ENCODE results near the gene UROC1.

DNA sequence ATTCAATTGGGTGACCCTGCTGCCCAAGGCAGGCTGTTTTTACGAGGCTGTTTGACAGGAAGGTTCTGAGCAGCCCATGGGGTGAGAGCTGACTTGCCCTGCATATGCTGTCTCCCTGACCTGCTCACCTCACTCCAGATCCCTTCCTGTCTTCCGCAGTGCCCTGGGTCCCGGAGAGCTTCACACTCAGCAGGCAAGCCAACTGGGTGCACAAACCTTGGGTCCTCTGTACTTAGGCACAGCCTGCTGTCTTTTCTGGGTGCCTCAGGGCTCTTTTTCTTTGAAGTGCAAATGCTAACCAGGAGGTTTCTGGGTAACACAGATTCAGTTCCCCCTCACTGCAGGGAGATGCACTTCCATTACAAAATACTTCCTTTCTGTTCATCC, 74.7 kb downstream of the UROC1 start:
- TF ChIP-seq POLR2A (IDR thresholded peaks at IDR 0.05; ENCODE audit: borderline replicate concordance, extremely low read depth, insufficient read depth, insufficient read length) (no peak), FOSL1 (IDR thresholded peaks at IDR 0.05; ENCODE audit: low read depth) (no peak), CEBPB (IDR thresholded peaks at IDR 0.05; ENCODE audit: low read depth) (no peak), SIN3A (IDR thresholded peaks at IDR 0.05; ENCODE audit: low read depth) (no peak), EZH2 (IDR thresholded peaks at IDR 0.05) (no peak), YY1 (IDR thresholded peaks at IDR 0.05; ENCODE audit: extremely low read depth, insufficient replicate concordance, low read depth, low read length) (no peak), ELF1 (IDR thresholded peaks at IDR 0.05; ENCODE audit: borderline replicate concordance, low read depth) (no peak), TCF7L2 (IDR thresholded peaks at IDR 0.05; ENCODE audit: borderline replicate concordance, extremely low read depth, insufficient read depth, insufficient read length) (no peak), POLR2AphosphoS5 (IDR thresholded peaks at IDR 0.05; ENCODE audit: low read depth, low read length) (no peak), ZNF274 (IDR thresholded peaks at IDR 0.05; ENCODE audit: low read depth, low read length) (no peak)
- TF ChIP-seq, protein P1, sequence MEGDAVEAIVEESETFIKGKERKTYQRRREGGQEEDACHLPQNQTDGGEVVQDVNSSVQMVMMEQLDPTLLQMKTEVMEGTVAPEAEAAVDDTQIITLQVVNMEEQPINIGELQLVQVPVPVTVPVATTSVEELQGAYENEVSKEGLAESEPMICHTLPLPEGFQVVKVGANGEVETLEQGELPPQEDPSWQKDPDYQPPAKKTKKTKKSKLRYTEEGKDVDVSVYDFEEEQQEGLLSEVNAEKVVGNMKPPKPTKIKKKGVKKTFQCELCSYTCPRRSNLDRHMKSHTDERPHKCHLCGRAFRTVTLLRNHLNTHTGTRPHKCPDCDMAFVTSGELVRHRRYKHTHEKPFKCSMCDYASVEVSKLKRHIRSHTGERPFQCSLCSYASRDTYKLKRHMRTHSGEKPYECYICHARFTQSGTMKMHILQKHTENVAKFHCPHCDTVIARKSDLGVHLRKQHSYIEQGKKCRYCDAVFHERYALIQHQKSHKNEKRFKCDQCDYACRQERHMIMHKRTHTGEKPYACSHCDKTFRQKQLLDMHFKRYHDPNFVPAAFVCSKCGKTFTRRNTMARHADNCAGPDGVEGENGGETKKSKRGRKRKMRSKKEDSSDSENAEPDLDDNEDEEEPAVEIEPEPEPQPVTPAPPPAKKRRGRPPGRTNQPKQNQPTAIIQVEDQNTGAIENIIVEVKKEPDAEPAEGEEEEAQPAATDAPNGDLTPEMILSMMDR (IDR thresholded peaks at IDR 0.05 in 2 of 3, conservative IDR thresholded peaks at IDR 0.05 in 1 of 3; ENCODE audit: borderline replicate concordance in 1 of 3, insufficient read depth in 1 of 3, low read depth in 2 of 3, low read length in 2 of 3), result no peak
- TF ChIP-seq, protein P2, sequence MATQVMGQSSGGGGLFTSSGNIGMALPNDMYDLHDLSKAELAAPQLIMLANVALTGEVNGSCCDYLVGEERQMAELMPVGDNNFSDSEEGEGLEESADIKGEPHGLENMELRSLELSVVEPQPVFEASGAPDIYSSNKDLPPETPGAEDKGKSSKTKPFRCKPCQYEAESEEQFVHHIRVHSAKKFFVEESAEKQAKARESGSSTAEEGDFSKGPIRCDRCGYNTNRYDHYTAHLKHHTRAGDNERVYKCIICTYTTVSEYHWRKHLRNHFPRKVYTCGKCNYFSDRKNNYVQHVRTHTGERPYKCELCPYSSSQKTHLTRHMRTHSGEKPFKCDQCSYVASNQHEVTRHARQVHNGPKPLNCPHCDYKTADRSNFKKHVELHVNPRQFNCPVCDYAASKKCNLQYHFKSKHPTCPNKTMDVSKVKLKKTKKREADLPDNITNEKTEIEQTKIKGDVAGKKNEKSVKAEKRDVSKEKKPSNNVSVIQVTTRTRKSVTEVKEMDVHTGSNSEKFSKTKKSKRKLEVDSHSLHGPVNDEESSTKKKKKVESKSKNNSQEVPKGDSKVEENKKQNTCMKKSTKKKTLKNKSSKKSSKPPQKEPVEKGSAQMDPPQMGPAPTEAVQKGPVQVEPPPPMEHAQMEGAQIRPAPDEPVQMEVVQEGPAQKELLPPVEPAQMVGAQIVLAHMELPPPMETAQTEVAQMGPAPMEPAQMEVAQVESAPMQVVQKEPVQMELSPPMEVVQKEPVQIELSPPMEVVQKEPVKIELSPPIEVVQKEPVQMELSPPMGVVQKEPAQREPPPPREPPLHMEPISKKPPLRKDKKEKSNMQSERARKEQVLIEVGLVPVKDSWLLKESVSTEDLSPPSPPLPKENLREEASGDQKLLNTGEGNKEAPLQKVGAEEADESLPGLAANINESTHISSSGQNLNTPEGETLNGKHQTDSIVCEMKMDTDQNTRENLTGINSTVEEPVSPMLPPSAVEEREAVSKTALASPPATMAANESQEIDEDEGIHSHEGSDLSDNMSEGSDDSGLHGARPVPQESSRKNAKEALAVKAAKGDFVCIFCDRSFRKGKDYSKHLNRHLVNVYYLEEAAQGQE (IDR thresholded peaks at IDR 0.05; ENCODE audit: low read depth), result no peak

Measured in HCT116 (cell line).